GM10248 (cell line): ENCODE results near the gene ZNF664.

Experiments
- CTCF ChIA-PET: fragments of 300-600 bp; sonication (Branson Sonifier 250); formaldehyde crosslinking; extraction: SDS; loops from one replicate; lab custom pipeline; 2021; ENCODE audit warnings: antibody characterized with exemption; lab: Yijun Ruan, JAX
- POLR2A ChIA-PET: fragments of 350-650 bp; sonication (Branson Sonifier 250); formaldehyde crosslinking; extraction: SDS; loops from one replicate; lab custom pipeline; 2020; ENCODE audit warnings: antibody characterized with exemption; lab: Yijun Ruan, JAX
- DNase-seq: peaks from one replicate; pipeline ENCODE4 v3.0.0; 2012; ENCODE audit errors: extremely low spot score
- CTCF ChIP-seq: IDR thresholded peaks from 2 replicates; pipeline ENCODE4 v1.5.1; 2012; ENCODE audit warnings: mild to moderate bottlenecking, low read depth; ENCODE audit errors: extremely low read depth, missing control alignments, control extremely low read depth

Gene ZNF664

GRCh38 chr12:124002654-124003053, 29.6 kb downstream of the ZNF664 start:
- TF ChIP-seq CTCF = no peak
- ChIA-PET CTCF (interaction anchor here (1.4 to 1.9 kb wide), 3 partner anchors 18 to 34 kb away, joined by 4 read pairs; no protein-coding TSS in a partner anchor), POLR2A (no interaction called here)
- no peak for DNase-seq

GRCh38 chr12:124004233-124004875, 31.3 kb downstream of the ZNF664 start:
- ChIA-PET CTCF (interaction anchor here (0.9 to 4.4 kb wide), 4 partner anchors 9 to 28 kb away, joined by 3 to 20 read pairs (median 7); no protein-coding TSS in a partner anchor), POLR2A (no interaction called here)

GRCh38 chr12:124006085-124006845, 33.2 kb downstream of the ZNF664 start:
- DNase-seq = peak; percentile 66
- ChIA-PET POLR2A (no interaction called here), CTCF (interaction anchor here (0.7 to 4.4 kb wide), 9 partner anchors 9 to 26 kb away, joined by 3 to 20 read pairs (median 3); no protein-coding TSS in a partner anchor)
- no peak for TF ChIP-seq CTCF

More at GRCh38 chr12:124004233-124004875, 31.3 kb downstream of the ZNF664 start:
- TF ChIP-seq CTCF = no peak
- DNase-seq = no peak

- ChIA-PET POLR2A (no interaction called here), CTCF (interaction anchor here (0.7 to 4.4 kb wide), 9 partner anchors 7 to 25 kb away, joined by 3 to 20 read pairs (median 3); no protein-coding TSS in a partner anchor)
- DNase-seq = no peak
- TF ChIP-seq CTCF = no peak
These were observed 34.1 kb downstream of the ZNF664 start for GRCh38 chr12:124006846-124007713.

GRCh38 chr12:124007826-124008570, 35.0 kb downstream of the ZNF664 start:
- TF ChIP-seq CTCF = no peak
- ChIA-PET POLR2A (no interaction called here), CTCF (interaction anchor here (1.3 to 4.4 kb wide), 2 partner anchors 8 to 24 kb away, joined by 3 to 20 read pairs; no protein-coding TSS in a partner anchor)
- DNase-seq = no peak
